ENCODE data around the gene SLC45A3.

The SLC45A3 gene

DNA sequence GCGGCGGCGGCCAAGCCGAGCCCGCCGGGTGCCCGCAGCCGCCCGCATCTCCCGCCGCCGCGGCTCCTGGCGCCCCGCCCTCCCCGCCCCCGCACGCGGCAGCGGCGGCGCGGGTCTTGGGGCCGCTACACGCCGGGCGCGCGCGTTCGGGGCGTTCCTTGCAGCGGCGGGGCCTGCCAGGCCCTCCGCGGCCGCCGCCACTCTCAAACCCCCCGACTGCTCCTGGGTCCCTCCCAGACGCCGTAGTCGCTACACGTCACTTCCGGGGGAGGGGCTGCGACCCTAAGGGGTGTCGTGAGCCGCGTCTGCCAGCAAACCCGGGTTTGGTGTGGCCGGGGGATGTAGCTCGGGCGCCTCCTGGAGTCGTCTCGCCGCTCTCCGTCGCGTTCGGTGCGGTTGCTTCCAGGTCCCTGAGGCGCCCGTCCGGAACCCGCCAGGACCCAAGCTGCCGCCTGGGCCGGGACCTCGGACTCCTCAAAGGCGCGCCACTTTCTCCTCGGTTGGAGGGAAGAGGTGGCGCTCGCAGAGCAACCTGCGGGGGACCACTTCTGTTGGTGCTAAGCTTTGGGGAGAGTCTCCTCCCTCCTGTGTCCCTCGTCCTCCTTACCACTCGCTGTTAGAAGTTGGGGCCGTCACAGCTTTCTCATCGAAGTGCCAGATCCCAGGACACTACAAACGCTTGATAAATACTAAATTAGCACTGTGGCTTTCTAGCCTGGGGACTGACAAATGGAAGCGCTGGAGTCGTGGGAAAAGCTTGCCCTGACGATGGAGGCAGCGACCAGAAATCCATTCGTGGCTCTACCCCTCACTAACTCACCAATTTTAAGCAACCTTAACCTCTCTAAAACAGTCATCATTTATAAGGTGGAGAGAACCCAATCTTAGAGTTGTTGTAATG lies 48.3 kb downstream of the SLC45A3 start, which contains the start of gene ELK4:
ELK4 (minus strand) TSS at position 244 of the 901 bp plus-strand sequence. CDS start 8,129 bp downstream, outside the sequence.
- DNase-seq = peak; percentile 99

DNA sequence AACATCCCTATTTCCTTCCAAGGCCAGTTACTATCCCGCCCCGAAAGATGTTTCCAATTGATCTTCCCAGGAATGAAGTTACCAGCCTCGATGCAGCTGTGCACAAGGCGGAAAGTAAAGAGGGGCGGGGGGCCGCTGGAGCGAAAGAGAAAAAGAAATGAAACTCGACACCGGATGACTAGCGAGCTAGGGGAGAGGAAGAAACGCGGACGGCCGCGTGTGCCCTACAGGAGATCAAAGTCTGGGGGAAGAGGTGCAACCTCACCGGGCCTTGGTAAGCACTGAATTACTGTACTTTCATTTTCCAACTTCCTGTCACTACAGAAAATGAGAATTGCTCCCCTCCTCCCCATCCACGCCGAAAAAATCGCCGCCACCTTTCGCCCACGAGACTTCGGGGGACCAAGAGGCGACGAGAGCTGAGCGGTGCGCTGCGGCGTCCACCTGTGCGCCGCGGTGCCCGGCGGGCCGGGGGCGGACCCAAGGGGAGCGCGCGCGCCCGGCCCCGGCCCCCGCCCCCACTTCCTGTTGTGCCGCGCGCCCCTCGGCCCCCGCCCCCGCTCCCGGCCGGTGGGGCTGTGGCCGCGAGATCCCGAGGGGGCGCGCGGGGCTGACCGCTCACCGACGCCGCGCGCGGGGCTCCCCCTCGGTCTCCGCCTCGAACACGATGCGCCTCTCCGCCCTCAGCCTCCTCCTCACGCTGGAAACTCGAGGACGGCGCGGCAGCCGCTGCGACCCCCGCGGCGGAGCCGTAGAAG lies 49.1 kb downstream of the SLC45A3 start:
- DNase-seq = peak; percentile 92

DNA sequence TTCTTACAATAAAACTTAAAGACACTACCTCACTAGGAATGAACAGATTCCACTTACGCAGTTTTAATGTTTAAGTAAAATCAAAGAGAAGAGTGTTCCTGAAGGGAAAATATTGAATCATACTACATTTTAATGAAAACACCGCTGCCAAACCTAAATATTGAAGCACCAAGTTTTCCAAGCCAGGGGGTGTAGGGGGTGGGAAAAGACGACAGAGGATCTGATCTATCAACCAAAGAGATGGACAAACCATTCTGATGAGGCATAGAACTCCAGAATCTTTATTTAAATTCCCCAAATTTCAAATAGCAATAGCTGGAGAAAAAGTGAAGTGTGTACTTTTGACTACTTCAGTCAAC lies 49.7 kb downstream of the SLC45A3 start:
- no peak for DNase-seq

- peak; percentile 10 for DNase-seq
Measured at GRCh38 chr1:205630241-205630640, 50.1 kb downstream of the SLC45A3 start.

- DNase-seq = no peak
Measured at GRCh38 chr1:205629751-205630150, 50.6 kb downstream of the SLC45A3 start.

GRCh38 chr1:205627956-205628355 lies 52.4 kb downstream of the SLC45A3 start:
- DNase-seq = no peak

GRCh38 chr1:205626216-205626615 lies 54.1 kb downstream of the SLC45A3 start:
- DNase-seq = no peak

GRCh38 chr1:205623646-205624045 lies 56.7 kb downstream of the SLC45A3 start:
- DNase-seq = no peak

GRCh38 chr1:205620269-205620668 lies 60.0 kb downstream of the SLC45A3 start:
- DNase-seq = no peak

- no peak for DNase-seq
Measured at GRCh38 chr1:205619376-205619775, 60.9 kb downstream of the SLC45A3 start.

DNA sequence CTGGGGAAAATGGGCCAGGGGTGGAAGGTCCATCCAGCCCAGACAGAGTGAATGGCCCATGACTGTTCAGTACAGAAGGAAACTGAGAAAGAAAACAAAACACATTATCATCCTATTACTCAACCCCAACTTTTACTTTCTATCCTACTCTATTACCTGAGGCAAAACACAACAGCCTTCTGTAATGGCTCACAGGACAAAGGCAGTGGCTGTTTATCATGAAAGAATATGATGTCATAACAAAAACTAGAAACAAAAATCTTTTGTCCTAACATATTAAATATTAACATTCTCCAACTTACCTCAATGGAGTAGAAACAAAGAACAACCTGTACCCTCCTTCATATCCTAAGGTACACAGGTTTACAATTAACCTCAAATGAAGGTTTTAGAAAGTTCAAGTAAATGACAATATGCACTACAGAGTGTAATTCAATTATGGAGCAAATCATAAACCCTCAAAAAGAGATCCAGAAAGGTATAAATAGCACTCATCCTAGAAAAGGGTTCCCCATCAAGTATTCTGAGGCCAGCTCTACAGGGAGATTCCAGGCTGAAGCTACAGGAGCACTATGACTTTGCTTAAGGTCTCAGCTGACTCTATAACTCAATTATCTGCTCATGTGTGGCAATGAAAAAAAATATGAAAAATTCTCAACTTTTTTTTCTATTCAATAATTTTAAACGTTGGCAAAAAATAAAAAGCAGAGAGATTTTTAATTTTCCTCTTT lies 63.6 kb downstream of the SLC45A3 start:
- peak; percentile 22 for DNase-seq

DNA sequence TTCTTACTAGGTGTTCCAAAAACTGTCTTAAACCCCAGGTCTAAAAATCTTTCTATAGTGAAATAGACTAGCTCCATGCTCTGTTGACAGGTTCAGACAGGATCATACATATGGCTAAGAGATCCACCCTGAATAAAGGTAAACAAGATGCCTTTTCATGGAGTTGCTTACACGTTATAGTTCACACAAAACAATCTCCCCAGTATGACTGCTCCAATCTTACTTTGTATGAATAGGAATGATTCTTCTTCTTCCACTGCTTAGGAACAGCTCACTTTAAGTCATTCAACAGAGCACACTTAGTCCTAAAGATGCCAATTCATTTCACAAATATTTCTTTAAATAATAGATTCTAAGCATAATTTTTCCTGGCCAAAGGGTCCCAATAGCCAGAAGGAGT lies 64.5 kb downstream of the SLC45A3 start:
- DNase-seq = no peak

DNA sequence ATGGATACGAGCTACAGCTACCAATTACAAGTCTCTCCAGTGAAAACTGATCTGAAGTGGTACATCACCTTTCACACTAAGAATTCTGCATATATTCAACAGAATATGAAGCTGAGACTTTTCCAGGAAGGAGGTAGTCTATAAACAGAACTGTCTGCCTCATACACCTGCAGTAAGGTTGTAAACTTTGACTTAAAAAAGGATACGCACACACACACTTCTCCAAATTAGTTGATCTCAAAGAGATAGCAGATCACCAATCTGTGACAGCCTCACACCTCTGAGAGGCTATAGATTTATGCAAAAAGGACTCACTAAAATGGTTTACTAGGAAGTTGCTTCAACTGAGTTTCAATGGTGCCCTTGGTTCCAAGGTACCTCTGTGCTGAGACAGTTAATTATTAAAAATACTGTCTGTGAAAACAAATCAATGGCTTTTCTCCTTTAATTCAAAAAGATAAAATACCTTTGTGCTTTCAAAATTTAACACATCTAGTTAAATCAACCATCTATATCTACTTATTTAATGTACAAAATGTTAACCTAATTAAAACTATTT lies 66.4 kb downstream of the SLC45A3 start:
- no peak for DNase-seq

DNA sequence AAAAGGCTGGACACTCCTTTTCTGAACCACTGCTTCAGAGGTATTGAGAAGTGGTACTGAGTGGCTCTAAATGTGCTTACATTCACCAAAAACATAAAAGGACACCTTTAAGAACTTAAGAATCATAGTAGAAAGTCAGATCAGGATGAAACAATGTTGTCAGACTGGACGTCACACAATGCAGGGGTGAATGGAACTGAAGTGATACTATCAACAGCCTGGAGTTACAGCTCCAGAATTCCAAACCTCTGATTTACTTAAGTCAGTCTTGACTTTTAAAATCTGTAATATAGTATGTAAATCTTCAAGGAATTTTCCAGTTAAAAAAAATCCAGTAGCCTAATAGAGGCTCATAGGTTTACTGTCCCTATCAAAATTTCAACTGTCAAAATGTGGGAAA lies 67.8 kb downstream of the SLC45A3 start:
- DNase-seq = no peak

GRCh38 chr1:205612104-205612503 lies 68.2 kb downstream of the SLC45A3 start:
- no peak for DNase-seq

DNA sequence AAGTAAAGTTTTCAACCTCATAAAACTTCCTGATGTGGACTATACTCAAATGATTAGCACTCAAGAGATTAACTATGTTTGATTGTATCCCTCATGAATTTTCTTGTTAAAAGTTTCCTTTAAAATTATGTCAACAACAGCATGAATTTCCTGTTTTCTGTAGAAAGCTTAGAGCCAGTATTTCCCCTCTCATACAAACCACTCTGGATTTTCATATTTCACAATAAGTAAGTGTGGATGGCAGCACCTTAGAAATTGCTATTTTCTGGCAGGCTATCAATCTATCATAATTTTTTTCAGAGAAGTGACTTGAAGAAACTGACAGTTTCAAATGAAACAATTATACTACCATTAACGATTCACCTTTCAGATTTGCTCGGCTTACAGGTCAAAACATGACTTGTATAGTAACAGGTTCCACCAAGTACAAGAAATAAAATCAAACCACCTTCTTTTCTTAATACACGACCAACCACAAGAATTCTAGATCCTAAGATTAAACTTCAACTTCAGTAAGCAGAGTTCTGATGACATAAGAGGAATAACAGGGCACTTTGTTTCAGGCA lies 69.3 kb downstream of the SLC45A3 start:
- DNase-seq = peak; percentile 20

GRCh38 chr1:205610036-205610435 lies 70.3 kb downstream of the SLC45A3 start:
- DNase-seq = no peak

Measured in activated CD4-positive, alpha-beta T cell treated with anti-CD3 and anti-CD28 coated beads, Interleukin-2, amount 50 U/mL, for 16 hours (primary cell).